Omental fat pad (tissue), 4 donors: ENCODE data around the gene KIAA0040. TPM values are rescaled to one million over a fixed set of nuclear protein-coding genes. Genes with fewer than 3 reads are reported as not detected.

Experiments
- ATAC-seq: fragments of 150-250 bp; one replicate; pipeline ENCODE4 v1.9.1; 2016; ENCODE audit warnings: mild to moderate bottlenecking, moderate library complexity; ENCODE audit not compliant: low FRiP score
- DNase-seq: peaks from one replicate; pipeline ENCODE4 v3.0.0-alpha.2; 2019; ENCODE audit warnings: low spot score
- CTCF ChIP-seq, 3 donors: fragments of 450-650 bp; IDR thresholded peaks; one replicate each; pipeline ENCODE4 v1.5.1; 2016 to 2017; ENCODE audit warnings: antibody characterized with exemption in 3 of 3, mild to moderate bottlenecking in 3 of 3, moderate library complexity in 2 of 3
- total RNA-seq, 4 donors: library from RNA; depleted of rRNA; stranded (reverse); fragments of >200 nt; gene quantifications; one replicate each; pipeline ENCODE4 v1.1.0, GENCODE V29; 2016

The KIAA0040 gene
- total RNA-seq, 4 donors from 2014 or later: 83.4 to 172 (median 113) TPM

GRCh38 chr1:175182201-175182746 lies 10.3 kb downstream of the KIAA0040 start:
- DNase-seq (no peak), ATAC-seq (no peak)
- TF ChIP-seq CTCF (IDR thresholded peaks at IDR 0.05): no peak

GRCh38 chr1:175179837-175180590 lies 12.6 kb downstream of the KIAA0040 start:
- TF ChIP-seq CTCF (IDR thresholded peaks at IDR 0.05): no peak
- ATAC-seq (no peak), DNase-seq (no peak)

- no peak for TF ChIP-seq CTCF (IDR thresholded peaks at IDR 0.05)
- no peak for DNase-seq
- ATAC-seq: no peak
These were observed 14.1 kb downstream of the KIAA0040 start for GRCh38 chr1:175178456-175178855.

- no peak for DNase-seq
- ATAC-seq: no peak
- no peak for TF ChIP-seq CTCF (IDR thresholded peaks at IDR 0.05)
These were observed 14.5 kb downstream of the KIAA0040 start for GRCh38 chr1:175178056-175178455.

- no peak for ATAC-seq
- DNase-seq: no peak
- TF ChIP-seq CTCF (IDR thresholded peaks at IDR 0.05): no peak
These were observed 16.3 kb downstream of the KIAA0040 start for GRCh38 chr1:175176246-175176645.

- ATAC-seq: no peak
- no peak for TF ChIP-seq CTCF (IDR thresholded peaks at IDR 0.05)
- DNase-seq: no peak
These were observed 18.1 kb downstream of the KIAA0040 start for GRCh38 chr1:175174309-175175102.
